ENCODE results near the gene USH2A. TPM values are rescaled to one million over a fixed set of nuclear protein-coding genes. Genes with fewer than 3 reads are reported as not detected.
A peak's percentile ranks its signal among the peaks of the same experiment; 100 is the strongest.

Gene USH2A
- polyA plus RNA-seq, 1 of the 3 experiments (the other 2 are of a cell fraction), result under 0.01 TPM

GRCh38 chr1:216462066-216462775 is 39.0 kb upstream of the USH2A start (continued):
- TF ChIP-seq USF2 (IDR thresholded peaks at IDR 0.05; ENCODE audit: borderline replicate concordance, low read depth, low read length) (no peak), USF1 (IDR thresholded peaks at IDR 0.05; ENCODE audit: borderline replicate concordance, low read depth) (no peak), TCF12 (IDR thresholded peaks at IDR 0.05) (peak; percentile 60), GABPA (IDR thresholded peaks at IDR 0.05; ENCODE audit: low read depth) (no peak), PBX3 (IDR thresholded peaks at IDR 0.05) (peak; percentile 77), TAF1 (IDR thresholded peaks at IDR 0.05; ENCODE audit: borderline replicate concordance, low read depth, low read length) (no peak)

- H3K4me2 ChIP-seq, result no peak overlapping the region
- H3K36me3 ChIP-seq (replicated peaks in 1 of 2; ENCODE audit: control insufficient read depth in 1 of 2, insufficient read depth in 2 of 2, low read length in 1 of 2), result no peaks in the 10 kb centered on the region
- ChIA-PET POLR2A (no interaction called here), CTCF (no interaction called here)
- peak overlapping the region in 1 of 2 experiments; percentile 59; a peak in 3 of 4 replicates for H3K27ac ChIP-seq (ENCODE audit: low read depth in 2 of 2, low read length in 1 of 2)
- H2AFZ ChIP-seq (ENCODE audit: low read depth), result no peak overlapping the region
- no peaks in the 10 kb centered on the region for H3K27me3 ChIP-seq (ENCODE audit: insufficient read depth)
- DNase-seq, result no peak
- H3K9ac ChIP-seq, result no peak overlapping the region
- no peaks in the 10 kb centered on the region for H3K79me2 ChIP-seq (ENCODE audit: insufficient read depth)
- H3K4me1 ChIP-seq (ENCODE audit: control insufficient read depth in 1 of 2, insufficient read depth in 2 of 2, low read depth in 1 of 2, low read length in 1 of 2), result peaks cover 16 to 32% of the 10 kb centered on the region in 2 experiments
- H4K20me1 ChIP-seq (ENCODE audit: insufficient read depth), result no peaks in the 10 kb centered on the region
- peaks cover 37% of the 10 kb centered on the region for H3F3A ChIP-seq (replicated peaks; ENCODE audit: insufficient read depth)
- no peak overlapping the region for H3K4me3 ChIP-seq (ENCODE audit: low read depth in 2 of 2, low read length in 1 of 2)
- no peak for TF ChIP-seq FOSL2 (IDR thresholded peaks at IDR 0.05; ENCODE audit: borderline replicate concordance, low read depth)
- no peak for TF ChIP-seq TEAD4 (IDR thresholded peaks at IDR 0.05; ENCODE audit: borderline replicate concordance, insufficient read depth)
- TF ChIP-seq USF2 (IDR thresholded peaks at IDR 0.05; ENCODE audit: borderline replicate concordance, low read depth, low read length), result no peak
- TF ChIP-seq MEF2A (IDR thresholded peaks at IDR 0.05; ENCODE audit: borderline replicate concordance, low read depth), result no peak
- TF ChIP-seq GATA2 (CRISPR knock-in tag; IDR thresholded peaks at IDR 0.05), result no peak
- TF ChIP-seq RCOR1 (IDR thresholded peaks at IDR 0.05; ENCODE audit: low read length), result no peak
- H3K9me2 ChIP-seq, result no peaks in the 10 kb centered on the region
- no peaks in the 10 kb centered on the region for H3K9me3 ChIP-seq
Observed at GRCh38 chr1:216461466-216461865, 38.2 kb upstream of the USH2A start.
